K562 (cell line): Measurements from ENCODE around the gene HGFAC. TPM values are rescaled to one million over a fixed set of nuclear protein-coding genes. Genes with fewer than 3 reads are reported as not detected.

Experiments used
- BRF2 ChIP-seq: IDR thresholded peaks from 3 replicates; pipeline ENCODE4 v1.6.1; 2011; ENCODE audit warnings: borderline replicate concordance, mild to moderate bottlenecking; ENCODE audit not compliant: insufficient read length, insufficient read depth
- CSDE1 ChIP-seq, 2 experiments: fragments of 450-650 bp; IDR thresholded peaks; 2 replicates each; pipeline ENCODE4 v1.6.1; 2016; ENCODE audit warnings: mild to moderate bottlenecking in 1 of 2
- CUX1 ChIP-seq: fragments of 200-800 bp; sonication (Bioruptor generic); IDR thresholded peaks from 2 replicates; pipeline ENCODE4 v1.6.1; 2016; ENCODE audit warnings: missing genetic modification characterization, missing compliant biosample characterization
- EWSR1 ChIP-seq: fragments of 450-650 bp; IDR thresholded peaks from 2 replicates; pipeline ENCODE4 v1.6.1; 2018; ENCODE audit warnings: borderline replicate concordance, mild to moderate bottlenecking, low read depth, moderate library complexity; ENCODE audit not compliant: partially characterized antibody
- NFIX ChIP-seq: fragments of 250-450 bp; sonication (Bioruptor Pico); IDR thresholded peaks from 2 replicates; pipeline ENCODE4 v1.4.0; 2020; ENCODE audit warnings: low read depth, mild to moderate bottlenecking, moderate library complexity
- TAF15 ChIP-seq: fragments of 200-400 bp; formaldehyde crosslinking; IDR thresholded peaks from 2 replicates; pipeline ENCODE4 v1.6.1; 2017; ENCODE audit warnings: mild to moderate bottlenecking, low read depth, low read length, moderate library complexity
- UBTF ChIP-seq, 2 experiments: IDR thresholded peaks; 2 replicates each; pipeline ENCODE4 v1.6.1; 2012; ENCODE audit warnings: improper control_type of control experiment in 2 of 2, low read depth in 2 of 2, low read length in 2 of 2, borderline replicate concordance in 1 of 2
- ZBTB34 ChIP-seq: fragments of 250-450 bp; sonication (Bioruptor Pico); IDR thresholded peaks from 2 replicates; pipeline ENCODE4 v1.8.0; 2021; ENCODE audit warnings: mild to moderate bottlenecking, moderate library complexity
- ZKSCAN1 ChIP-seq: fragments of 150-350 bp; IDR thresholded peaks from 2 replicates; pipeline ENCODE4 v1.6.1; 2016; ENCODE audit warnings: low read depth, low read length
- polyA plus RNA-seq, 8 experiments: library from polyadenylated mRNA; depleted of rRNA in 4 of 8; stranded (reverse) in 5 of 8; unstranded in 3 of 8; fragments of >200 nt; fragmentation: Nextera tagmentation in 2 of 8; fragmentation: Illumina TruSeq in 1 of 8; extraction: Ambion mirVana in 2 of 8; extraction: Trizol in 1 of 8; gene quantifications; 2 replicates each; pipeline versions ENCODE4 v1.2.1 to v1.2.3, GENCODE V29; 2011 to 2014; ENCODE audit warnings: inconsistent platforms in 1 of 8, missing spikeins in 1 of 8
- total RNA-seq, 7 experiments: library from RNA; depleted of rRNA in 6 of 7; stranded (reverse); fragments of >200 nt in 6 of 7; fragmentation: Illumina TruSeq in 2 of 7; extraction: Trizol in 2 of 7; gene quantifications; 2 replicates each; pipeline versions ENCODE4 v1.2.1 to v1.2.3, GENCODE V29; 2011 to 2021; ENCODE audit warnings: low replicate concordance in 1 of 7

The HGFAC gene
- total and polyA plus RNA-seq, 9 of the 15 experiments (the other 6 are each of a cell fraction or from before 2014, with no cell fraction given) = 0.13 TPM; not detected in 8

GRCh38 chr4:3404546-3404945, 37.2 kb upstream of the HGFAC start (continued):
- TF ChIP-seq EWSR1 (no peak), ZKSCAN1 (no peak), BRF2 (no peak), UBTF (IDR thresholded peaks at IDR 0.05; ENCODE audit: borderline replicate concordance in 1 of 2, low read depth in 2 of 2, low read length in 2 of 2) (no peak), NFIX (CRISPR knock-in tag) (no peak), ZBTB34 (no peak), TAF15 (no peak), CUX1 (CRISPR knock-in tag) (no peak), CSDE1 (IDR thresholded peaks at IDR 0.05) (no peak)
